IMR-90 (cell line): ENCODE results near the gene CD99. TPM values are rescaled to one million over a fixed set of nuclear protein-coding genes. Genes with fewer than 3 reads are reported as not detected.

Experiments used
- ATAC-seq: fragments of 200-7000 bp; cut with Tn5 transposase; 2 replicates; pipeline ENCODE4 v1.9.1; 2020; ENCODE audit warnings: low read depth, mild to moderate bottlenecking, moderate library complexity
- BruUV-seq: library from RNA; stranded (reverse); fragments of 400-500 nt; replicated peaks from 2 replicates; lab custom pipeline; 2021; lab: Mats Ljungman, UMichigan
- CTCF ChIA-PET: fragments of 300-600 bp; formaldehyde crosslinking; extraction: SDS; loops from one replicate; lab custom pipeline; 2021; ENCODE audit warnings: antibody characterized with exemption; lab: Yijun Ruan, JAX
- POLR2A ChIA-PET: fragments of 300-600 bp; sonication (Branson Sonifier 250); formaldehyde crosslinking; loops from one replicate; lab custom pipeline; 2022; ENCODE audit warnings: antibody characterized with exemption; ENCODE audit not compliant: unreplicated experiment; lab: Charles Lee
- DNase-seq: peaks from one replicate; pipeline ENCODE4 v3.0.0; 2013
- H2AFZ ChIP-seq: replicated peaks from 2 replicates; pipeline ENCODE3; 2013; ENCODE audit warnings: low read length, mild to moderate bottlenecking; ENCODE audit not compliant: poor library complexity
- H2AK5ac ChIP-seq: 2 replicates; pipeline ENCODE4 v1.6.1; 2013; ENCODE audit warnings: low read depth, low read length, inconsistent platforms
- H2AK9ac ChIP-seq: replicated peaks from 2 replicates; pipeline ENCODE3; 2013; ENCODE audit warnings: mild to moderate bottlenecking, low read depth, low read length, moderate library complexity; ENCODE audit not compliant: poor library complexity
- H2BK120ac ChIP-seq: 2 replicates; pipeline ENCODE4 v1.6.1; 2013; ENCODE audit warnings: low read depth, low read length, inconsistent platforms
- H2BK15ac ChIP-seq: 3 replicates; pipeline ENCODE4 v1.6.1; 2013; ENCODE audit warnings: low read depth, low read length, inconsistent platforms
- H2BK20ac ChIP-seq: 2 replicates; pipeline ENCODE4 v1.6.1; 2013; ENCODE audit warnings: low read depth, mild to moderate bottlenecking, inconsistent platforms, low read length, moderate library complexity
- H2BK5ac ChIP-seq: 2 replicates; pipeline ENCODE4 v1.6.1; 2013; ENCODE audit warnings: mild to moderate bottlenecking, low read depth, low read length, inconsistent platforms; ENCODE audit not compliant: poor library complexity, severe bottlenecking
- H3K14ac ChIP-seq: replicated peaks from 2 replicates; pipeline ENCODE4 v1.6.1; 2013; ENCODE audit warnings: low read depth, low read length, inconsistent platforms
- H3K18ac ChIP-seq: 2 replicates; pipeline ENCODE4 v1.6.1; 2013; ENCODE audit warnings: low read depth, low read length, control low read depth
- H3K23ac ChIP-seq: 2 replicates; pipeline ENCODE4 v1.6.1; 2013; ENCODE audit warnings: low read depth, low read length, inconsistent platforms
- H3K27ac ChIP-seq: 2 replicates; pipeline ENCODE4 v1.5.1; 2013; ENCODE audit warnings: mild to moderate bottlenecking, control low read depth, low read length; ENCODE audit not compliant: insufficient read depth
- H3K27me3 ChIP-seq: 2 replicates; pipeline ENCODE4 v1.6.1; 2013; ENCODE audit warnings: low read length; ENCODE audit not compliant: control insufficient read depth, insufficient read depth
- H3K36me3 ChIP-seq: 2 replicates; pipeline ENCODE4 v1.6.1; 2013; ENCODE audit warnings: low read length, mixed read lengths; ENCODE audit not compliant: control insufficient read depth, insufficient read depth
- H3K4ac ChIP-seq: 2 replicates; pipeline ENCODE4 v1.6.1; 2013; ENCODE audit warnings: low read depth, low read length, inconsistent platforms
- H3K4me1 ChIP-seq: 2 replicates; pipeline ENCODE4 v1.6.1; 2013; ENCODE audit warnings: low read length, mixed read lengths; ENCODE audit not compliant: control insufficient read depth, insufficient read depth
- H3K4me2 ChIP-seq: 2 replicates; pipeline ENCODE4 v1.6.1; 2013; ENCODE audit warnings: low read depth, mild to moderate bottlenecking, control low read depth, low read length, moderate library complexity
- H3K4me3 ChIP-seq: 2 replicates; pipeline ENCODE4 v1.5.1; 2013; ENCODE audit warnings: low read depth, mild to moderate bottlenecking, control low read depth, low read length, moderate library complexity; ENCODE audit not compliant: insufficient read depth
- H3K56ac ChIP-seq: 2 replicates; pipeline ENCODE4 v1.6.1; 2013; ENCODE audit warnings: low read length, inconsistent platforms; ENCODE audit not compliant: insufficient read depth; ENCODE audit errors: extremely low read depth
- H3K79me1 ChIP-seq, 2 experiments: 2 replicates each; pipeline ENCODE4 v1.6.1; 2013; ENCODE audit warnings: low read length in 2 of 2, inconsistent platforms in 1 of 2, low read depth in 1 of 2
- H3K9ac ChIP-seq: 2 replicates; pipeline ENCODE4 v1.6.1; 2013; ENCODE audit warnings: low read depth, low read length, control low read depth
- H3K9me1 ChIP-seq: 2 replicates; pipeline ENCODE4 v1.6.1; 2013; ENCODE audit warnings: low read length, inconsistent platforms; ENCODE audit not compliant: insufficient read depth
- H3K9me3 ChIP-seq: 2 replicates; pipeline ENCODE4 v1.6.1; 2013; ENCODE audit warnings: low read length; ENCODE audit not compliant: control insufficient read depth, insufficient read depth
- H4K20me1 ChIP-seq: 2 replicates; pipeline ENCODE4 v1.6.1; 2013; ENCODE audit warnings: low read length, inconsistent platforms; ENCODE audit not compliant: insufficient read depth
- H4K5ac ChIP-seq: 2 replicates; pipeline ENCODE4 v1.6.1; 2013; ENCODE audit warnings: mild to moderate bottlenecking, low read depth, low read length, control low read depth
- H4K8ac ChIP-seq, 2 experiments: 2 replicates each; pipeline ENCODE4 v1.6.1; 2013; ENCODE audit warnings: low read depth in 2 of 2, low read length in 2 of 2, control low read depth in 1 of 2, inconsistent platforms in 1 of 2
- H4K91ac ChIP-seq: 2 replicates; pipeline ENCODE4 v1.6.1; 2013; ENCODE audit warnings: low read depth, low read length, inconsistent platforms; ENCODE audit not compliant: insufficient read depth
- BHLHE40 ChIP-seq: fragments of 150-350 bp; IDR thresholded peaks from 2 replicates; pipeline ENCODE4 v1.6.1; 2016; ENCODE audit warnings: mild to moderate bottlenecking, low read depth, low read length
- CEBPB ChIP-seq: IDR thresholded peaks from 2 replicates; pipeline ENCODE4 v1.6.1; 2012; ENCODE audit warnings: low read depth, low read length, improper control_type of control experiment
- MXI1 ChIP-seq: IDR thresholded peaks from 2 replicates; pipeline ENCODE4 v1.6.1; 2012; ENCODE audit warnings: low read depth, mild to moderate bottlenecking, low read length, moderate library complexity, borderline replicate concordance
- NFE2L2 ChIP-seq: fragments of 150-350 bp; IDR thresholded peaks from 2 replicates; pipeline ENCODE4 v1.6.1; 2016; ENCODE audit warnings: low read depth, mild to moderate bottlenecking, low read length
- POLR2A ChIP-seq: IDR thresholded peaks from 2 replicates; pipeline ENCODE4 v1.6.1; 2012; ENCODE audit warnings: mild to moderate bottlenecking, low read depth, low read length
- RAD21 ChIP-seq: IDR thresholded peaks from 2 replicates; pipeline ENCODE4 v1.6.1; 2012; ENCODE audit warnings: low read length, improper control_type of control experiment
- RCOR1 ChIP-seq: IDR thresholded peaks from 2 replicates; pipeline ENCODE4 v1.6.1; 2012; ENCODE audit warnings: mild to moderate bottlenecking, low read length, improper control_type of control experiment; ENCODE audit not compliant: insufficient replicate concordance
- RFX5 ChIP-seq: IDR thresholded peaks from 2 replicates; pipeline ENCODE4 v1.8.0; 2012; ENCODE audit warnings: low read depth, mild to moderate bottlenecking, low read length, moderate library complexity
- SMC3 ChIP-seq: fragments of 150-350 bp; IDR thresholded peaks from 2 replicates; pipeline ENCODE4 v1.6.1; 2016; ENCODE audit warnings: low read depth, mild to moderate bottlenecking, antibody characterized with exemption, low read length, moderate library complexity
- WGBS, 2 experiments: methylation state at CpG; one replicate each; pipeline versions ENCODE4 v1.1.5 to v1.1.7; 2013; ENCODE audit warnings: missing lambda C conversion rate in 2 of 2; ENCODE audit not compliant: insufficient read length in 1 of 2; ENCODE audit errors: extremely low coverage in 2 of 2; 5-methylcytosine and 5-hydroxymethylcytosine counted together
- dilution Hi-C: fragments of 300-500 bp; cut with HindIII; formaldehyde crosslinking; loops from one replicate; pipeline ENCODE4 v1.14.3; 2018; ENCODE audit warnings: low sequenced_read_pairs; ENCODE audit not compliant: unreplicated experiment
- in situ Hi-C: fragments of 300-500 bp; cut with MboI; formaldehyde crosslinking; loops from 3 replicates; pipeline ENCODE4 v1.14.3; 2019; ENCODE audit warnings: low sequenced_read_pairs, inconsistent platforms, mixed read lengths
- intact Hi-C: fragments of 100-400 bp; cut with micrococcal nuclease; formaldehyde crosslinking; loops from 2 replicates; pipeline ENCODE4 v1.10.0; 2022
- polyA plus RNA-seq, 3 experiments: library from polyadenylated mRNA; depleted of rRNA; stranded (reverse); fragments of >200 nt; gene quantifications; 2 replicates each; pipeline ENCODE4 v1.2.3, GENCODE V29; 2012; ENCODE audit warnings: low replicate concordance in 1 of 3
- total RNA-seq: library from RNA; depleted of rRNA; stranded (reverse); fragments of >200 nt; gene quantifications from 2 replicates; pipeline ENCODE4 v1.2.3, GENCODE V29; 2012
- TF ChIP-seq, protein P1 (sequence below): fragments of 150-350 bp; IDR thresholded peaks from 2 replicates; pipeline ENCODE4 v1.6.1; 2017; ENCODE audit warnings: mild to moderate bottlenecking, antibody characterized with exemption, low read length, low read depth

The CD99 gene
- total and polyA plus RNA-seq, 2 of the 4 experiments (the other 2 are of a cell fraction): 102 to 369 TPM

GRCh38 chrX:2684256-2684655 lies 6.8 kb upstream of the CD99 start:
- H3K79me1 ChIP-seq: no peaks in the 10 kb centered on the region
- H3K9ac ChIP-seq: no peak overlapping the region
- no peak overlapping the region for H4K91ac ChIP-seq
- no peak overlapping the region for H3K14ac ChIP-seq
- no peaks in the 10 kb centered on the region; the same call in 1 of the 2 replicates for H3K9me1 ChIP-seq
- H3K27me3 ChIP-seq: peaks cover 9% of the 10 kb centered on the region; the same call in 1 of the 2 replicates
- H3K9me3 ChIP-seq: peaks cover 2% of the 10 kb centered on the region; the same call in 1 of the 2 replicates
- no peak overlapping the region for H2BK120ac ChIP-seq
- ATAC-seq: no peak
- no peak overlapping the region for H3K4ac ChIP-seq
- H4K20me1 ChIP-seq: peaks cover 5% of the 10 kb centered on the region; the same call in 1 of the 2 replicates
- H2BK5ac ChIP-seq: no peak overlapping the region
- no peak overlapping the region for H3K4me3 ChIP-seq
- no peak overlapping the region for H2AFZ ChIP-seq
- no peak overlapping the region for H2AK9ac ChIP-seq
- no peak overlapping the region for H2BK20ac ChIP-seq
- dilution Hi-C loops (no loop called here), intact Hi-C loops (no loop called here), in situ Hi-C loops (no loop called here)
- peaks cover 5% of the 10 kb centered on the region for H3K4me1 ChIP-seq
- ChIA-PET CTCF (no interaction called here), POLR2A (no interaction called here)
- no peak overlapping the region for H2BK15ac ChIP-seq
- no peak overlapping the region for H4K5ac ChIP-seq
- DNase-seq: no peak
- no peak overlapping the region for H3K4me2 ChIP-seq
- no peak overlapping the region for H3K56ac ChIP-seq
- TF ChIP-seq POLR2A (no peak), NFE2L2 (no peak), RFX5 (no peak), BHLHE40 (no peak), SMC3 (no peak), RCOR1 (no peak), MXI1 (no peak), CEBPB (no peak), RAD21 (no peak)
- TF ChIP-seq, protein P1, sequence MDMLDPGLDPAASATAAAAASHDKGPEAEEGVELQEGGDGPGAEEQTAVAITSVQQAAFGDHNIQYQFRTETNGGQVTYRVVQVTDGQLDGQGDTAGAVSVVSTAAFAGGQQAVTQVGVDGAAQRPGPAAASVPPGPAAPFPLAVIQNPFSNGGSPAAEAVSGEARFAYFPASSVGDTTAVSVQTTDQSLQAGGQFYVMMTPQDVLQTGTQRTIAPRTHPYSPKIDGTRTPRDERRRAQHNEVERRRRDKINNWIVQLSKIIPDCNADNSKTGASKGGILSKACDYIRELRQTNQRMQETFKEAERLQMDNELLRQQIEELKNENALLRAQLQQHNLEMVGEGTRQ: no peak
- 100% methylated on average over 1 of the region's 1 CpG; no CpG with 5 or more reads in 1 of the 2 experiments for WGBS, 2 experiments
- BruUV-seq: no TSS peak
- H3K18ac ChIP-seq: no peak overlapping the region
- no peak overlapping the region for H4K8ac ChIP-seq
- no peaks in the 10 kb centered on the region for H3K36me3 ChIP-seq
- no peak overlapping the region for H3K27ac ChIP-seq
- no peak overlapping the region for H3K23ac ChIP-seq
- no peak overlapping the region for H2AK5ac ChIP-seq
